ENCODE data around the gene CERKL. TPM values are rescaled to one million over a fixed set of nuclear protein-coding genes. Genes with fewer than 3 reads are reported as not detected.

The CERKL gene
- total RNA-seq, 1 donor from 2014 or later = 0.40 TPM

DNA sequence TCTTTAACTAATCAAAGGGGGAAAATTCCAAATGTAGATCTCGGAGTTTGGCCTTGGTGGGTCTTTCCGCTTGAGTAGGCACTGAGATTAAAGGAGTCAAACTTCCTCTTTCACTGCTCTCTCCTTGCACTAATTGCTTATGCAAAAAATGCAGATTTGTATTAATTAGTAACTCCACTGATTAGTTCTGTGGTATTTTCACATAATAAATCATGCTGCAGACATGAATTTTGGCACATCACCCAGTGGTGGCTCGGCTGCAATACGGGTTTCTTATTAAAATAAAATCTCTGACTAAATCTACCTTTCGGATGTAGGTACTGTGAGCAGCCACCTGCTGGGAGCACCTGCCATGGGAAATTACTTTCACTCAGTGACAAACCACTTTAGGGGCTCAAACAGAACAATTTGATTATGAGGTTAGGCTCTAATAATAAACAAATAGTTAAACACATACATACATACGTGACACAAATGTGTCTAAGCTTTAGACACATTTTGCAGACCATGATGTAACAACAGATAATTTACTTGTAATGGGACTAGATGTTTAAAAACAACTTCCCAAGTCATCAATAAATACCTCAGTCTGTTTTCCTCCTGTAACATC is 29.8 kb upstream of the CERKL start:
- no peak for DNase-seq (ENCODE audit: low read depth)
- TF ChIP-seq, protein P1, sequence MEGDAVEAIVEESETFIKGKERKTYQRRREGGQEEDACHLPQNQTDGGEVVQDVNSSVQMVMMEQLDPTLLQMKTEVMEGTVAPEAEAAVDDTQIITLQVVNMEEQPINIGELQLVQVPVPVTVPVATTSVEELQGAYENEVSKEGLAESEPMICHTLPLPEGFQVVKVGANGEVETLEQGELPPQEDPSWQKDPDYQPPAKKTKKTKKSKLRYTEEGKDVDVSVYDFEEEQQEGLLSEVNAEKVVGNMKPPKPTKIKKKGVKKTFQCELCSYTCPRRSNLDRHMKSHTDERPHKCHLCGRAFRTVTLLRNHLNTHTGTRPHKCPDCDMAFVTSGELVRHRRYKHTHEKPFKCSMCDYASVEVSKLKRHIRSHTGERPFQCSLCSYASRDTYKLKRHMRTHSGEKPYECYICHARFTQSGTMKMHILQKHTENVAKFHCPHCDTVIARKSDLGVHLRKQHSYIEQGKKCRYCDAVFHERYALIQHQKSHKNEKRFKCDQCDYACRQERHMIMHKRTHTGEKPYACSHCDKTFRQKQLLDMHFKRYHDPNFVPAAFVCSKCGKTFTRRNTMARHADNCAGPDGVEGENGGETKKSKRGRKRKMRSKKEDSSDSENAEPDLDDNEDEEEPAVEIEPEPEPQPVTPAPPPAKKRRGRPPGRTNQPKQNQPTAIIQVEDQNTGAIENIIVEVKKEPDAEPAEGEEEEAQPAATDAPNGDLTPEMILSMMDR (conservative IDR thresholded peaks at IDR 0.05; ENCODE audit: low read depth, low read length) = no peak
- no peak overlapping the region for H3K4me3 ChIP-seq (ENCODE audit: low read depth, low read length)

DNA sequence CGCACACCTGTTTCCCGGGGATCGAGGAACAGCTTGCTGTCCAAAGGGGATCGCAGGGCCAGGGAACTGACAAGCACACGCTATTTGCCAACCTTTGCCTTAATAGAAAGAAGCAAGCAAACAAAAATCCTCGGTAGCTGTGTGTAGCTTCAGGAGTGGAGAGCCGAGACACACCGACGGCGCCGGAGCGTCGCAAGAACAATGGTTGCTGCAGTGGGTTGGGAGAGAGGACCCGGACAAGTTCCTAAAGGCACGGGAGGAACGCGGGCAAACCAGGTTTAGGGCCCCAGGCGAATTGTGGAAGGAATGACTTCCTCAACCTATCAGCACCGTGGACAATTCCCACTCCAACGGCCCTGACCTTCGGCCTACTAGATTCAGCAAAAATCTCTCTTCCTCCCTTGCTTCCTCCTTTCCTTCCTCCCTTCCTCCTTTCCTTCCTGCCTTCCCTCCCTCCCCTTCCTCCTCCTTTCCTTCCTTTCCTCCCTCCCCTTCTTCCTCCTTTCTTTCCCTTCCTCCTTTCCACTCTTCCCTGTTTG is 28.3 kb upstream of the CERKL start:
- TF ChIP-seq, protein P1 (conservative IDR thresholded peaks at IDR 0.05; ENCODE audit: low read depth, low read length) = no peak
- H3K4me3 ChIP-seq (ENCODE audit: low read depth, low read length) = no peak overlapping the region
- DNase-seq (ENCODE audit: low read depth) = no peak

DNA sequence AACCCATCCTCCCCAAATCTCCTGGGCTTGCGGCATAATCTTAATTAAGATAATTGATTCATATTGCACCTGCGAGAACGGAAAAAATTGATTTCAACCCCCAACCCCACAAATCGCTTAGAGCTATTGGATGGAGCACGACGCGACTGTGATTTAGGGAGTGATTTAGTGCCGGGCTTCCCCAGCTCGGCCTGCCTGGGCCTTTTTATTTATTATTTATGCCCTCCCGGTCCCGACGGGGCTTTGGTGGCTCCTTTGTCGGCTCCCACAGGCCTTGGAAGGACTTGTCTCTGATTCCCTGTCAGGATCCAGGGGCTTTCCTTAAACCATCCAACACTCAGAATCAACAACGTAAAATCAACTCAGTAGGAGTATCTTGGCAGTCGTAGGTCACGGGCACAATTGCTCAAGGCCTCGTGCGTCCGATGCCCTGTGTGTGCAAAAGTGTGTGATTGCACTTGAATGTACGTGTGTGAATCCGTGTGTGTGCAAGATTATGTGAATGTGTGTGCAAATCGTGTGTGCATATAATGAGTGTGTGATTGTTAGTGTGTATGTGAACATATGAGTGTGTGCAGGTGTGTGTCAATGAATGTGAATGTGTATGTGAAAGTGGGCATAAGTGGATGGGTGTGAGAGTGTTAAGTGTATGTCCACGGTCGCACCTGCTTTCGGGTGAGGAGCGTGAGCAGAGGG is 27.7 kb upstream of the CERKL start:
- DNase-seq (ENCODE audit: low read depth) = no peak
- TF ChIP-seq, protein P1 (conservative IDR thresholded peaks at IDR 0.05; ENCODE audit: low read depth, low read length) = no peak

DNA sequence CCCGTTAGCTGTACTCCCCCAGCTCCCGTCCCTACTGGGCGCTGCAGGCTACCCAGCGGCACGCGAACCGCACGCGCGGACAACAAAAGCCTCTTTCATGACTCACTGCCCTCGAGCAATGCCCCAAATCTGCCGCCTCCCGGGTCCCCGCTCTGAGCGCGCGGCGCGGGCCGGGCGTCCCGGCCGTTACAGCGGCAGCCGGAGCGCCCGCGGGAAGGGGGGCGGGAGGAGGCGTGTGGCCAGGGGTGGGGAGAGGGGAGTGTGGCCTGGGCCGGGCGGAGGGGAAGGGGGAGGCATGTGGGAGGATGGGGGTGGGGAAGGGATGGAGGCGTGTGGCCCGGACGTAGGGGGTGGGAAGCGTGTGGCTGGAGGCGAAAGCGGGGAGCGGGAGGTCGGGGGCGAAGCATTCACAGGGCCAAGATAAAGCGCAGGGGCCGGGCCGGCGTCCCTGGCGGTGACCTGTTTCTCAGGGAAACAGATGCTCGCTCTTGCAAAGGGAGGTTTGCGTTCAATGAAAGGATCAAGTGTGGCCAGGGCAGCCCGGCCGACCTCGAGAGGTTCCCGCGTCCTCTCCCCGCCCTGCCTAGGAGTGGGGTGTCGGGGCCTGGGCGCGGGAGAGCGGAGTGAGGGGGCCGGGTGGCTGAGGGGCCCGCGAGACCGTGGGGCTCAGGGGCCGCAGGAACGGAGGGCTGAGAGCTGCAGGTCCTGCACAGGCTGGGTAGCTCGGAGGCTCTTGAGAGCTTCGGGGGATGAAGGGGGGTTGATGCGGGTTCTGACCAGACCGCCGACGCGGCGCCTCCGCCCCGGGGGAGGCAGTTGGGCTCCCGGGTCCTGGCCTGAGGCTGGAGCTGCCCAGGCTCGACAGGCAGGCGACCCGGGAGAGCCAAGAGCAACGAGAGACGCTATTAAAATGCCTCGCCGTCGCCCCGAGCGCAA is 26.9 kb upstream of the CERKL start:
- TF ChIP-seq, protein P1 (conservative IDR thresholded peaks at IDR 0.05; ENCODE audit: low read depth, low read length) = no peak
- H3K4me3 ChIP-seq (ENCODE audit: low read depth, low read length) = no peak overlapping the region
- DNase-seq (ENCODE audit: low read depth) = no peak

More for the DNA sequence above, 27.7 kb upstream of the CERKL start:
- no peak overlapping the region for H3K4me3 ChIP-seq (ENCODE audit: low read depth, low read length)

DNA sequence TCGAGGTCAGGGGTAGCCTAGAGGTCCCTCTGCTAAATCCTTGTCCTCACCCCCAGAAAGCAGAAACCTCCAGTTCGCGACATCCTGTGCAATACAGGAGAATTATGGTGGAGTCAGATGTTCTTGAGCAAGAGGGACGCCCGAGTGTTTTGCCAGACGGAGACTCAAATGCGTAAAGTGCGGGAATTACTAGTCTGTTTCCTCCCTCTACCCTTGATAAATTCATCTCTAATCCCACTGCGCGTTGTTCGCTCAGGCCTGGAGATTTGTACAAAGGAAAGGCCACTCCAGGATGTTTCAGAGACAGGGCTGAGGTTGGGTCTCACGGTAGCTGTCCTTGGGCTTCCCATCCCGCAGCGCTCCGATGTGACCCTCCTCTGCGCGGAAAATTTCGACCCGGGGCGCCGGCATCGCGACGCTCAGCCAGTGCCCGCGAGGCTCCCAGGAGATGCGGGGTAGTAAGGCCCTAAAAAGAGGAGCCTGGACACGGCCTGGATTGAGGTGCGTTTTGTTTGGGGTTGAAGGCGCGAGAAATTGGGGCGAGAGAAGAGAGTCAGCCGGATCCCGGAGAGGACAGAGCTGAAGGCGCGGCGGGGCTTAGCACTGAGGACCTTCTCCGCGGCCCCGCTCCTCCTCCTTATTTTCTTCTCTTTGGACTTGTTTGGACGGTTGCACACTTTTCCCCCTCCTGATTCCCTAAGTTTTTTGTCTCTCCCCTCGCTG is 26.1 kb upstream of the CERKL start:
- no peak overlapping the region for H3K4me3 ChIP-seq (ENCODE audit: low read depth, low read length)
- DNase-seq (ENCODE audit: low read depth) = no peak
- TF ChIP-seq, protein P1 (conservative IDR thresholded peaks at IDR 0.05; ENCODE audit: low read depth, low read length) = no peak
